Esophagus squamous epithelium (tissue), 4 donors: Measurements from ENCODE around the gene PIPOX.

Source experiments
- CTCF ChIP-seq, 6 experiments: fragments of 450-650 bp in 4 of 6; fragments of 200-600 bp in 2 of 6; sonication (generic) in 2 of 6; IDR thresholded peaks; one replicate each; pipeline ENCODE4 v1.5.1; 2016 to 2019; ENCODE audit warnings: antibody characterized with exemption in 6 of 6, mild to moderate bottlenecking in 4 of 6, moderate library complexity in 4 of 6
- POLR2A ChIP-seq, 4 donors: fragments of 450-650 bp; IDR thresholded peaks; one replicate each; pipeline ENCODE4 v1.6.1; 2017; ENCODE audit warnings: antibody characterized with exemption in 4 of 4, mild to moderate bottlenecking in 4 of 4, moderate library complexity in 3 of 4

GRCh38 chr17:29086628-29087332 is 43.8 kb downstream of the PIPOX start:
- TF ChIP-seq CTCF (IDR thresholded peaks at IDR 0.05) (no peak), POLR2A (IDR thresholded peaks at IDR 0.05) (no peak)
